ENCODE results near the gene DBH. TPM values are rescaled to one million over a fixed set of nuclear protein-coding genes. Genes with fewer than 3 reads are reported as not detected.

The DBH gene
- total RNA-seq, 2 experiments from 2014 or later = not detected

- H3K27ac ChIP-seq (ENCODE audit: low read depth, low read length, poor library complexity, severe bottlenecking) = no peak overlapping the region
- H3K4me1 ChIP-seq (ENCODE audit: insufficient read depth, low read length, poor library complexity, severe bottlenecking) = peaks cover 12% of the 10 kb centered on the region
- H4K20me1 ChIP-seq (ENCODE audit: insufficient read depth, low read length) = no peaks in the 10 kb centered on the region
- POLR2A ChIA-PET = no interaction called here
- H3K4me3 ChIP-seq (ENCODE audit: low read depth, low read length, poor library complexity, severe bottlenecking) = no peak overlapping the region
- H3K79me2 ChIP-seq (ENCODE audit: insufficient read depth, low read depth, low read length) = no peaks in the 10 kb centered on the region
- intact Hi-C loops (cut with micrococcal nuclease; ENCODE audit: unreplicated experiment) = no loop called here
- H2AFZ ChIP-seq (ENCODE audit: low read length) = no peak overlapping the region
- H3K36me3 ChIP-seq (ENCODE audit: insufficient read depth, low read length) = no peaks in the 10 kb centered on the region
- H3K9me2 ChIP-seq (ENCODE audit: insufficient read depth, low read length) = no peaks in the 10 kb centered on the region
- no peak for DNase-seq (ENCODE audit: low spot score)
- TF ChIP-seq EZH2phosphoT487 (IDR thresholded peaks at IDR 0.05; ENCODE audit: borderline replicate concordance, low read depth, low read length) (no peak), CTCF (conservative IDR thresholded peaks at IDR 0.05; ENCODE audit: low read length) (no peak)
- BruUV-seq (replicated peaks) = no TSS peak
- no peak overlapping the region for H3K4me2 ChIP-seq (ENCODE audit: low read length)
- H3K9me3 ChIP-seq (ENCODE audit: low read length) = peaks cover 19% of the 10 kb centered on the region
- CTCF ChIA-PET (ENCODE audit: unreplicated experiment) = no interaction called here
Measured at GRCh38 chr9:133600739-133601138, 35.4 kb upstream of the DBH start.

GRCh38 chr9:133601746-133602145, 34.4 kb upstream of the DBH start:
- peaks cover 12% of the 10 kb centered on the region for H3K4me1 ChIP-seq (ENCODE audit: insufficient read depth, low read length, poor library complexity, severe bottlenecking)
- no peaks in the 10 kb centered on the region for H3K9me2 ChIP-seq (ENCODE audit: insufficient read depth, low read length)
- no peaks in the 10 kb centered on the region for H3K36me3 ChIP-seq (ENCODE audit: insufficient read depth, low read length)
- no peak overlapping the region for H2AFZ ChIP-seq (ENCODE audit: low read length)
- peaks cover 16% of the 10 kb centered on the region for H3K9me3 ChIP-seq (ENCODE audit: low read length)
- H3K27ac ChIP-seq (ENCODE audit: low read depth, low read length, poor library complexity, severe bottlenecking) = no peak overlapping the region
- no peak overlapping the region for H3K4me3 ChIP-seq (ENCODE audit: low read depth, low read length, poor library complexity, severe bottlenecking)
- H3K4me2 ChIP-seq (ENCODE audit: low read length) = no peak overlapping the region
- BruUV-seq (replicated peaks) = no TSS peak
- ChIA-PET POLR2A (no interaction called here), CTCF (ENCODE audit: unreplicated experiment) (no interaction called here)
- TF ChIP-seq CTCF (conservative IDR thresholded peaks at IDR 0.05; ENCODE audit: low read length) (no peak), EZH2phosphoT487 (IDR thresholded peaks at IDR 0.05; ENCODE audit: borderline replicate concordance, low read depth, low read length) (no peak)
- no peak for DNase-seq (ENCODE audit: low spot score)
- intact Hi-C loops (cut with micrococcal nuclease; ENCODE audit: unreplicated experiment) = no loop called here
- H4K20me1 ChIP-seq (ENCODE audit: insufficient read depth, low read length) = no peaks in the 10 kb centered on the region
- no peaks in the 10 kb centered on the region for H3K79me2 ChIP-seq (ENCODE audit: insufficient read depth, low read depth, low read length)

- CTCF ChIA-PET (ENCODE audit: unreplicated experiment) = no interaction called here
- no peaks in the 10 kb centered on the region for H3K36me3 ChIP-seq (ENCODE audit: insufficient read depth, low read length)
Measured at GRCh38 chr9:133602277-133602676, 33.9 kb upstream of the DBH start.

More at GRCh38 chr9:133602277-133602676, 33.9 kb upstream of the DBH start:
- Histone ChIP-seq H3K4me3 (ENCODE audit: low read depth, low read length, poor library complexity, severe bottlenecking) (no peak overlapping the region), H3K9me2 (ENCODE audit: insufficient read depth, low read length) (no peaks in the 10 kb centered on the region), H3K4me2 (ENCODE audit: low read length) (no peak overlapping the region), H3K79me2 (ENCODE audit: insufficient read depth, low read depth, low read length) (no peaks in the 10 kb centered on the region), H3K9me3 (ENCODE audit: low read length) (peaks cover 10% of the 10 kb centered on the region), H4K20me1 (ENCODE audit: insufficient read depth, low read length) (no peaks in the 10 kb centered on the region), H3K27ac (ENCODE audit: low read depth, low read length, poor library complexity, severe bottlenecking) (no peak overlapping the region), H3K4me1 (ENCODE audit: insufficient read depth, low read length, poor library complexity, severe bottlenecking) (peaks cover 12% of the 10 kb centered on the region), H2AFZ (ENCODE audit: low read length) (no peak overlapping the region)
- POLR2A ChIA-PET = no interaction called here
- intact Hi-C loops (cut with micrococcal nuclease; ENCODE audit: unreplicated experiment) = no loop called here
- no peak for TF ChIP-seq CTCF (conservative IDR thresholded peaks at IDR 0.05; ENCODE audit: low read length)
- no peak for TF ChIP-seq EZH2phosphoT487 (IDR thresholded peaks at IDR 0.05; ENCODE audit: borderline replicate concordance, low read depth, low read length)
- no TSS peak for BruUV-seq (replicated peaks)
- DNase-seq (ENCODE audit: low spot score) = no peak
